ENCODE measurements around the gene RNF145.
"Not testable (repeated sequence)": the region's sequence is repeated elsewhere in the genome, so short reads cannot be mapped to it uniquely, and the experiment has no call there.

The RNF145 gene, protein sequence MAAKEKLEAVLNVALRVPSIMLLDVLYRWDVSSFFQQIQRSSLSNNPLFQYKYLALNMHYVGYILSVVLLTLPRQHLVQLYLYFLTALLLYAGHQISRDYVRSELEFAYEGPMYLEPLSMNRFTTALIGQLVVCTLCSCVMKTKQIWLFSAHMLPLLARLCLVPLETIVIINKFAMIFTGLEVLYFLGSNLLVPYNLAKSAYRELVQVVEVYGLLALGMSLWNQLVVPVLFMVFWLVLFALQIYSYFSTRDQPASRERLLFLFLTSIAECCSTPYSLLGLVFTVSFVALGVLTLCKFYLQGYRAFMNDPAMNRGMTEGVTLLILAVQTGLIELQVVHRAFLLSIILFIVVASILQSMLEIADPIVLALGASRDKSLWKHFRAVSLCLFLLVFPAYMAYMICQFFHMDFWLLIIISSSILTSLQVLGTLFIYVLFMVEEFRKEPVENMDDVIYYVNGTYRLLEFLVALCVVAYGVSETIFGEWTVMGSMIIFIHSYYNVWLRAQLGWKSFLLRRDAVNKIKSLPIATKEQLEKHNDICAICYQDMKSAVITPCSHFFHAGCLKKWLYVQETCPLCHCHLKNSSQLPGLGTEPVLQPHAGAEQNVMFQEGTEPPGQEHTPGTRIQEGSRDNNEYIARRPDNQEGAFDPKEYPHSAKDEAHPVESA

DNA sequence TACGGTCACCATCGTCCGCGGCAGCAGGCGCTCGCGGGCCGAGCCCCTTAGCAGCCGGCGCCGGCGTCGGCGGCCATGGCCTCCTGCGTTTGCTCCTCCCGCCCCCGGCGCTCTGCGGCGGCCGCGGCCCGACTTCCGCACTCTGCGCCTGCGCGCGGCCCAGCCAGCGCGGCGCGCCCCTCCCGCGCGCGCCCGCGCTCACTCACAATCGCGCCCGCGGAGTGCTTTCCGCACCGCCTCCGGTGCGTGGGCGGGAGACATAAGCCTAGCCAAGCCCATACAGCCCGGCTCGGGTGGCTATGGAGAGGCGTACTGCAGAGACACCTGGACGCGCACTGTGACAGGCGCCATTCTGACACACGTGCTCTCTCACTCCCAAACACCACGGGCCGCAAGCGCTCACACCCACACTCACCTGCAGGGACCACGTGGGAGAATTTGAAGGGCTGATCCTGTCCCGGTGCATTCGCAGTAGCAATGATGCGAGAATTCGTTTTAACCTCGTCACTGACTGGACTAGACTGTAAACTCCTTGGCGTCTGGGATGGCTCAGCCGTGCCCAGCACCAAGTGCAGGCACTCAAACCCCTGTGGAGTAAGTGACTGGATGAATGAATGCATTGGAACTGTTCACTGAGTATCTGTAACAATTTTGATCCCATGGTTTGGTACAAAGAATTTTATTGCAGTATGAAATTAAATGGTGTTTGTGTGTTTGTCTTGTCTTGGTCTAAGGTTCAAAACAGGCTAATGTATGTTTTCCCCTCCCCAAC is at the start of gene RNF145:
Gene RNF145 (minus strand): TSS at position 116 of the 772 bp plus-strand sequence. CDS start 5,936 bp downstream, outside the sequence.
- DNase-seq (ENCODE audit: low read depth in 2 of 2): peak; percentile 86 to 90

- DNase-seq (ENCODE audit: low read depth in 2 of 2): no peak
These were observed 49.0 kb upstream of the RNF145 start for GRCh38 chr5:159258361-159258760.

- DNase-seq (ENCODE audit: low read depth in 2 of 2): no peak
These were observed 48.4 kb upstream of the RNF145 start for GRCh38 chr5:159257629-159258283.

DNA sequence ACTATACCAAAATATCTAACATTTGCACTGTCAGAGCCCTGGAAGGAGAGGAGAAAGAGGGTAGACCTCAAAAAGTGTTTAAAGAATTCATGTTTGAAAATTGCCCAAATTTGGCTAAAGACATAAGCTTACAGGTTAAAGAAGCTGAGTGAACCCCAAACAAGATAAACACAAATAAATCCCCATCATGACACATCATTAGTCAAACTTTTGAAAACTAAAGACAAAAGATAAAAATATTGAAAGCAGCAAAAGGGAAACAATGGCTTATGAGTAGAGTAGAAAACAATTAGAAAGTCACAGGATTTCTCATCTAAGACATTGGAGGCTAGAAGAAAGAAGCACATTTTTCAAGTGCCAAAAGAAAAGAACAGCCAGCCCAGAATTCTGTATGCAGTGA is 47.7 kb upstream of the RNF145 start:
- no peak for DNase-seq (ENCODE audit: low read depth in 2 of 2)

- DNase-seq (ENCODE audit: low read depth in 2 of 2): no peak
These were observed 42.8 kb upstream of the RNF145 start for GRCh38 chr5:159252195-159252594.

DNA sequence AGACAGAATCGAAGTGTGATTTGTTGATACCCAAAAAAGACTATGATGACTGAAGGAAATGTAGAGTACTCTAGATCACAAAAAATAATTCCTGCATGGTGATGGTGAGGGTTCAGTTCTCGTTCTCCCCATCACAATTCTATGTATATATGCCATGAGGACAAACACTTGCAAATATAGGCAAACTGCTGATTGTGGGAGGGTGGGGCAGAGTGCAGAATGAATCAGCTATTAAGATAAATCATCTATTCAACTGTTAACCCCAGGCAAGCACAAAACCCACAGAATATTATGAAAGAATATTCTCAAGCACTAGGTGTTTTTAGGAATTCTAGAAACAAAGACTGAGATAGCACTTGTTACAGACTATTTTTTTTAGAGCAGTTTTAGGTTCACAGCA is 39.8 kb upstream of the RNF145 start:
- DNase-seq (ENCODE audit: low read depth in 2 of 2): no peak

DNA sequence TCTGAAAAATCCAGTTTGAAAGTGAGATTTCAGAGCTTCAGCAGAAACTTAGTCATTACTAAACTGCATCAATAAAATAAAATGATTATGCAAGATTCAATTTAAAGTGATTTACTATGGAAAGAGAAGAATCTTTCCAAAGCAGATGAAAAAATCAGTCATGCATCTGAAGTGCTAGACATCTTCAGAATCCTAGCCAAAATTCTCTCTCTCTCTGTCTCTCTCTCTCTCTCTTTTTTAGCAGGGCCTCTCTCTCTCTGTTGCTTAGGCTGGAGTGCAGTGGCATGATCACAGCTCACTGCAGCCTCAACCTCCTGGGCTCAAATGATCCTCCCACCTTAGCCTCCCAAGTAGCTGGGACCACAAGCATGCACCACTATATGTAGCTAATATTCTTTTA is 35.5 kb upstream of the RNF145 start:
- no peak for DNase-seq (ENCODE audit: low read depth in 2 of 2)

- no peak for DNase-seq (ENCODE audit: low read depth in 2 of 2)
These were observed 34.8 kb upstream of the RNF145 start for GRCh38 chr5:159244163-159244562.

DNA sequence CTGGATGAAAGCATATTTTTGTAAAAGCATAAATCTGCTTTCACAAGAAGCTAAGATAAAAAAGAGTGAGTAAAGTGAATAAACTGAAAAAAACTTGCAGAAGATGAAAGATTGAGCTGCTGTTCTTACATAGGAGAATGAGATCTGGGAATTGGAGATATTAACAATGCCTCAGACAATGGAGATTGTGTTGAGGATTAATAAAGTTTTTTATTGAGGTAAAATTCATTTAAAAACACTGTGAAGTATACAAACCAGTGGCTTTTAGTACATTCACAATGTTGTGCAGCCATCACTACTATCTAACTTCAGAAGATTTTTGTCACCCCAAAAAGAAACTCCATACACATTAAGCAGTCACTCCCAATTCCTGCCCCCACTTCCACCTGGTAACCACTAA is 34.0 kb upstream of the RNF145 start:
- DNase-seq (ENCODE audit: low read depth in 2 of 2): no peak

- DNase-seq (ENCODE audit: low read depth in 2 of 2): no peak
These were observed 33.3 kb upstream of the RNF145 start for GRCh38 chr5:159242656-159243055.

DNA sequence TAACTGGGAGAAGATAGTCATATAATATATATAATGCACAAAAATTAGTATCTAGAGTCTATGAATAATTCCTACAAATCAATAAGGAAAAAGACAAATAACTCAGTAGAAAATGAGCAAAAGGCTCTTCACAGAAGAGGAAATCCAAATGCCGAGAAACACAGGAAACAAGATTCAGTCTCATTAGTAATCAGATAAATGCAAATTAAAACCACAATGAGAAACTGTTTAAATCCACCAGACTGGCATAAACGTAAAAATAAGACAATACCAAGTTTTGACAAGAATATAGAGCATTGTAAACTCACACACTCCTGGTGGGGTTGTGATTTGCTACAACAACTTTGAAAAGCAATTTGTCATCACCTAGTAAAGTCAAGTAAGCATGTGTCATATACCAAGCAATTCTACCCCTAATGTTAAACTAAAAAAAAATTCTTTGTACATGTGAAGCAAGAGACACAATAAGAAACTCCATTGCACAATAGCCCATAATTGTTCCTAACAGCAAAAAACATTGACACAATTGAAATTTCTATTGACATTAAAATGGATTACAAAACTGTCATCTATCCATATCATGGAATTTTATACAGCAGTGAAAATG is 32.7 kb upstream of the RNF145 start:
- DNase-seq (ENCODE audit: low read depth in 2 of 2): no peak

- peak in 1 of 2 experiments; percentile 19 for DNase-seq (ENCODE audit: low read depth in 2 of 2)
These were observed 31.0 kb upstream of the RNF145 start for GRCh38 chr5:159240301-159240870.

GRCh38 chr5:159235871-159236520 is 26.6 kb upstream of the RNF145 start:
- DNase-seq (ENCODE audit: low read depth in 2 of 2): not testable (repeated sequence)

GRCh38 chr5:159231167-159231566 is 21.8 kb upstream of the RNF145 start:
- no peak for DNase-seq (ENCODE audit: low read depth in 2 of 2)

DNA sequence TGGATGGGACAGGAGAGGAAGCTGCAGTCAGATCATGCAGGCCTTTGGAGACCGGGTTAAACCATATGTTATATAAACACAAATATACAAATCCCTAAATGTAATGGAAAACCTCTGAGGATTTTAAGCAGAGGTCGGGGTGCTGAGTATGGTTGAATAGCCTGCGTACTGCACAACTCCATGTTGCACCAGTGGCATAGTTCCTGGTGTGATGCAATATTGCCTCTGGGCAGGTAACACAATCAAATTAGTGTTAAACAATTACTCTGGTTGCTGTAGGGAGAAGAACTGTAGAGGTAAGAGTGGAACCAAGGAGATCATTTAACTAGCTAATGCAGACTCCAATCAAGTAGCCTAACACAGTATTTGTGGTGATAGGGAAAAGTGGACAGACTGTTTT is 21.3 kb upstream of the RNF145 start:
- DNase-seq (ENCODE audit: low read depth in 2 of 2): no peak

DNA sequence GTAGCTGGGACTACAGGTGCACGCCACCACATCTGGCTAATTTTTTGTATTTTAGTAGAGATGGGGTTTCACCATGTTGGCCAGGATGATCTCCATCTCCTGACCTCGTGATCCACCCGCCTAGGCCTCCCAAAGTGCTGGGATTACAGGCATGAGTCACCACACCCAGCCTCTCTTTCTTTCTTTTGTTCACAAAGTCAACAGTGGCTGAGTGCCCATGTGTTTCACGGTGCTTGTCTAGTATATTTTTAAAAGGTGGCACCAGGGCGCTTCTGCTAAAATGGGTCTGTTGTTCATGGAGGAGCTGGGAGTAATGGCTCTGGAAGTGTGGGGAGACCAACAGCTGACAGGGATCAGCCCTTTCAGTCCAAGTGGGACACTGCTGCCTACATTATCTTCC is 18.7 kb upstream of the RNF145 start:
- not testable (repeated sequence) for DNase-seq (ENCODE audit: low read depth in 2 of 2)

DNA sequence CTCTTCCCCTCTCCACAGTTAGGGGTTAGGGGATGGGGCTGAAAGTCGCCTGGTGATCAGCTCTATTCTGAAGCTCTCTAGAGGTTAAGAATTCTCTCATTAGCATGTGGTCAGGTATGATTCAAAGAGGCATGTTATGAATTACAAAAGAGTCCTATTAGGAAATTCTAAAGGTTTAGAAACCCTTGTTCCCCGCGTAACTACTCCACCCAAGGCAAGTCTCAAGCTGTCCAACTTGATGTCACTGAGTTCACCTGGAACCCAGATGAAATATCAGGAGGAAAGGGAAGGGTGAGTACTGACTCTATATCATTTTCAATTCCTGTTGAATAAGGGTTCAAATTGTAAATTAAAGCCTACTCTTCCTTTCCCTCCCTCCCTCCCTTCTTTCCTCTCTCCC is 18.1 kb upstream of the RNF145 start:
- DNase-seq (ENCODE audit: low read depth in 2 of 2): no peak

DNA sequence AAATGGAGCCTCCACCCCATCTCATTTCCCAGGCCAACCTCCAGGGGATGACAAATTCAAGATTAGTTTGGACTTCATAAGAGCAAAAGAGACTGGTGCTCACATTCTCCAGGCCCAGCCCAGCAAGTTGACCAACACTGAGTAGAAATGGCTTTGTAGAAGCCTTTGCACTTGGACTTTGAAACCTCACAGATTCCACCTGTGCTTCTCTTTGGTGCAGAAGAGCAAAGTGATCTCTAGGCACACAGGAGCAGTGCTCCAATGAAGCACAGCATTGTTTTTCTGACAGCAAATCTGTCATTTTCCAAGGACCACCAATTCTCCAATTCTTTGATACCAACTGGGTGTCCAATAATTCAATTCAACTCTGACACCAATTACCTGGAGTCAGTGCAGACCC is 17.1 kb upstream of the RNF145 start:
- no peak for DNase-seq (ENCODE audit: low read depth in 2 of 2)

DNA sequence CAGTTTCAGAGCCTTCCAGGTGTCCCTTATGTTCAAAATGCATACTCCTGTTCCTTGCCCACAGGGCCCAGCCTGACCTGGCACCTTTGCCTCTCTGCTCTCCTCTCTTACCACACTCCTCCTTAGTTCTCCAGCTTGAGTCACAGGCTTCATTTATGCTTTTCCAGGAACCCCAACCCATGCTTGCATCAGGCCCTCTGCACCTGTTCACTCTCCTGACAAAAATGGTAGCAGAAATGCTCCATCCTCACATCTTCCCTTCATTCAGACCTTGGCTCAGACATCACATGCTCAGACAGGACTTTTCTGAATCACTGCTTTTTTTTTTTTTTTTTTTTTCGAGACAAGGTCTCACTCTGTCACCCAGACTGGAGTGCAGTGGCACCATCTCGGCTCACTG is 15.1 kb upstream of the RNF145 start:
- DNase-seq (ENCODE audit: low read depth in 2 of 2): no peak

DNA sequence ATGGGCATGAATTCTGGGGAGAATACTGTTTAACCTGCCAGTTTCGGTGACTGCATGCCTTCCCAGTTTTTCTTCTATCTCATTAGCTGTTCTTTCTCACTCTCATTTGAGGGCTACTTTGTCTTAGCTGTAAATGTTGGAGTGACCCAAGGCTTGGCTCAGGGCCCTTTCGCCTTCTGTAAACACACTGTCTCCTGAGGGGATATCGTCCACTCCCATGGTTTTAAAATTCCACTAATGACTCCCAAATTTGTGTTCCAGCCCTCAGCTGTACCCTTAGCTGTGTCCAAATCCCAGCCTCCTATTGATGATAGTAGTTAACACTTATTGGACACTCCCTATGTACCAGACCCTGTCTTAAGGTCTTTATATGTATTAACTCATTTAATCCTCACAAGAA is 14.1 kb upstream of the RNF145 start:
- no peak for DNase-seq (ENCODE audit: low read depth in 2 of 2)

DNA sequence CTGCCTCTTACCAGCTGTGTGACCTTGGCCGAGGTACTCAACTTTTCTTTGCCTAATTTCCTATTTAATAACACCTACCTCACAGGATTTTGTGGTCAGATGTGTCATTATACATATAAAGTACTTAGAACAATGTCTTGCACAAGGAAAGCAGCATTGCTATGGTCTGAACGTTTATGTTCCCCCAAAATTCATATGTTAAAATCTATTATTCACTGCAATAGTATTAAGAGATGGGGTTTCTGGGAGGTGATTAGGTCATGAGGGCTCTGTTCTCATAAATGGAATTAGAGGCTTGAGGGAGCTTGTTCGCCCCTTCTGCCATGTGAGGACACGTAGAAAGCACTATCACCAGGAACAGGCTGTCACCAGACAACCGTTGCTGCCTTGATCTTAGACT is 10.9 kb upstream of the RNF145 start:
- no peak for DNase-seq (ENCODE audit: low read depth in 2 of 2)

Data from stimulated activated CD4-positive, alpha-beta T cell treated with anti-CD3 and anti-CD28 coated beads, Interleukin-12 subunit alpha, Interleukin-12 subunit beta, amount 100 ng/mL, for 24 hours (primary cell).